ELR (cell line): ENCODE results near the gene CD274.

ENCODE experiments used
- DNase-seq: peaks from one replicate; pipeline ENCODE4 v3.0.0-alpha.2; 2015; ENCODE audit warnings: low read depth

CD274 gene

GRCh38 chr9:5499889-5500398 lies 49.6 kb downstream of the CD274 start:
- DNase-seq = peak; percentile 71

GRCh38 chr9:5500441-5501235 lies 50.3 kb downstream of the CD274 start:
- peak; percentile 37 for DNase-seq

- no peak for DNase-seq
Measured at GRCh38 chr9:5502553-5502952, 52.2 kb downstream of the CD274 start.

- DNase-seq = peak; percentile 98
Measured at GRCh38 chr9:5509573-5509972, 59.2 kb downstream of the CD274 start.

- DNase-seq = peak; percentile 82
Measured at GRCh38 chr9:5510360-5510931, 60.1 kb downstream of the CD274 start, which contains the start of gene PDCD1LG2. Gene PDCD1LG2, plus strand, starts transcription at chr9:5510531. Its CDS starts 12,016 bp downstream, at chr9:5522547.

- peak; percentile 21 for DNase-seq
Measured at GRCh38 chr9:5510989-5511388, 60.6 kb downstream of the CD274 start.

- peak; percentile 23 for DNase-seq
Measured at GRCh38 chr9:5511476-5511875, 61.1 kb downstream of the CD274 start.

- DNase-seq = peak; percentile 20
Measured at GRCh38 chr9:5511935-5512580, 61.7 kb downstream of the CD274 start.

GRCh38 chr9:5512658-5513452 lies 62.5 kb downstream of the CD274 start:
- no peak for DNase-seq

- DNase-seq = no peak
Measured at GRCh38 chr9:5513966-5514616, 63.7 kb downstream of the CD274 start.

- DNase-seq = no peak
Measured at GRCh38 chr9:5514617-5515260, 64.4 kb downstream of the CD274 start.

GRCh38 chr9:5515261-5515650 lies 64.9 kb downstream of the CD274 start:
- no peak for DNase-seq

- DNase-seq = no peak
Measured at GRCh38 chr9:5516453-5517220, 66.3 kb downstream of the CD274 start.

- no peak for DNase-seq
Measured at GRCh38 chr9:5518171-5518936, 68.0 kb downstream of the CD274 start.

GRCh38 chr9:5518937-5519319 lies 68.6 kb downstream of the CD274 start:
- no peak for DNase-seq
